Vagina (tissue), 2 donors: ENCODE measurements around the gene GABBR1. TPM values are rescaled to one million over a fixed set of nuclear protein-coding genes. Genes with fewer than 3 reads are reported as not detected.

Source experiments
- DNase-seq, 2 donors: peaks; one replicate each; pipeline ENCODE4 v3.0.0-alpha.2; 2017; ENCODE audit errors: extremely low spot score in 2 of 2
- H3K27ac ChIP-seq: fragments of 200-600 bp; sonication (generic); one replicate; pipeline ENCODE4 v1.5.1; 2019
- H3K27me3 ChIP-seq: fragments of 200-600 bp; sonication (generic); one replicate; pipeline ENCODE4 v1.5.1; 2019
- H3K36me3 ChIP-seq, 2 donors: fragments of 200-600 bp; sonication (generic); one replicate each; pipeline ENCODE4 v1.5.1; 2017 to 2019
- H3K4me1 ChIP-seq: fragments of 200-600 bp; sonication (generic); one replicate; pipeline ENCODE4 v1.5.1; 2019
- H3K4me3 ChIP-seq, 2 donors: fragments of 200-600 bp; sonication (generic); 1 replicate in 1 of 2; 2 replicates in 1 of 2; pipeline ENCODE4 v1.5.1; 2016 to 2019
- H3K9me3 ChIP-seq: fragments of 200-600 bp; sonication (generic); one replicate; pipeline ENCODE4 v1.5.1; 2019
- POLR2A ChIP-seq, 2 donors: fragments of 450-650 bp; IDR thresholded peaks; one replicate each; pipeline ENCODE4 v1.6.1; 2017; ENCODE audit warnings: antibody characterized with exemption in 2 of 2, mild to moderate bottlenecking in 2 of 2, moderate library complexity in 2 of 2
- POLR2AphosphoS5 ChIP-seq, 2 donors: sonication (generic); formaldehyde crosslinking; IDR thresholded peaks; one replicate each; pipeline ENCODE4 v1.9.0; 2017; ENCODE audit warnings: antibody characterized with exemption in 2 of 2, mild to moderate bottlenecking in 2 of 2, low read depth in 1 of 2; ENCODE audit not compliant: insufficient read depth in 1 of 2
- intact Hi-C: fragments of 100-400 bp; cut with DNase I; formaldehyde crosslinking; loops from one replicate; pipeline ENCODE4 v1.15.1; 2023
- total RNA-seq: library from RNA; depleted of rRNA; stranded (reverse); fragments of >200 nt; gene quantifications from one replicate; pipeline ENCODE4 v1.2.3, GENCODE V29; 2016
- TF ChIP-seq, protein P1 (sequence below), 3 experiments: fragments of 450-650 bp in 2 of 3; fragments of 200-600 bp in 1 of 3; sonication (generic) in 1 of 3; IDR thresholded peaks; one replicate each; pipeline ENCODE4 v1.5.1; 2017 to 2019; ENCODE audit warnings: antibody characterized with exemption in 3 of 3, mild to moderate bottlenecking in 2 of 3, moderate library complexity in 2 of 3

Gene GABBR1
- total RNA-seq, 1 donor from 2014 or later, result 58.4 TPM

DNA sequence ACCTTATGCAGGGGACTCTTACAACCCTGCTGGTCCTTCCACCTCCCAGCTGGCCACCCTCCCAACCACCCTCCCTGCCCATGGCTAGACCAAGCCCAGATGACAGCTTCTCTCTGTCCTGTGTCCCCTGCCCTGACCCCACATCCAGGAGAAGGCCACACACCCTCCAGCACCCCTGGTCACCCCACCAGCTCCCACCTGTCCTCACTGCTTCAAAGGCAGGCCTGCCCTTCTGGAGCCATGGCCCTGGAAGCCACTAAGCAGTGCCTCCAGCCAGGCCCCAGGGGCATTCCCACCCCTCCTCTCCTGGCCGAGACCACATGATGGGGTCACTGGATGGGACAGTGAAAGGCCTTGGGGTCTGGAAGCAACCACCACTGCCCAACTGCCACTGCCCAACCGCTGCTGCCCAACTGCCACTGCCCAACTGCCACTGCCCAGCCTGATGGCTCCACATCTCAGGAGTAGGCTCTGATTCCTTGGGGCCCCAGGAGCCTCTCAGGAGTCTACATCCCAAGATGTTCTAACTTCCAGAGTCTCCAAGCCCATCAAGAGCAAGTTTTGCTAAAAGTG is 103.9 kb downstream of the GABBR1 start:
- peak in 1 of 2 donors; percentile 94 for DNase-seq
- H3K27ac ChIP-seq, result no peak overlapping the region
- no peaks in the 10 kb centered on the region for H3K36me3 ChIP-seq
- no peaks in the 10 kb centered on the region for H3K27me3 ChIP-seq
- H3K9me3 ChIP-seq, result no peaks in the 10 kb centered on the region
- TF ChIP-seq, protein P1, sequence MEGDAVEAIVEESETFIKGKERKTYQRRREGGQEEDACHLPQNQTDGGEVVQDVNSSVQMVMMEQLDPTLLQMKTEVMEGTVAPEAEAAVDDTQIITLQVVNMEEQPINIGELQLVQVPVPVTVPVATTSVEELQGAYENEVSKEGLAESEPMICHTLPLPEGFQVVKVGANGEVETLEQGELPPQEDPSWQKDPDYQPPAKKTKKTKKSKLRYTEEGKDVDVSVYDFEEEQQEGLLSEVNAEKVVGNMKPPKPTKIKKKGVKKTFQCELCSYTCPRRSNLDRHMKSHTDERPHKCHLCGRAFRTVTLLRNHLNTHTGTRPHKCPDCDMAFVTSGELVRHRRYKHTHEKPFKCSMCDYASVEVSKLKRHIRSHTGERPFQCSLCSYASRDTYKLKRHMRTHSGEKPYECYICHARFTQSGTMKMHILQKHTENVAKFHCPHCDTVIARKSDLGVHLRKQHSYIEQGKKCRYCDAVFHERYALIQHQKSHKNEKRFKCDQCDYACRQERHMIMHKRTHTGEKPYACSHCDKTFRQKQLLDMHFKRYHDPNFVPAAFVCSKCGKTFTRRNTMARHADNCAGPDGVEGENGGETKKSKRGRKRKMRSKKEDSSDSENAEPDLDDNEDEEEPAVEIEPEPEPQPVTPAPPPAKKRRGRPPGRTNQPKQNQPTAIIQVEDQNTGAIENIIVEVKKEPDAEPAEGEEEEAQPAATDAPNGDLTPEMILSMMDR (IDR thresholded peaks at IDR 0.05), result no peak
- TF ChIP-seq POLR2A (IDR thresholded peaks at IDR 0.05) (no peak), POLR2AphosphoS5 (IDR thresholded peaks at IDR 0.05; ENCODE audit: insufficient read depth in 1 of 2, low read depth in 1 of 2) (no peak)
- H3K4me3 ChIP-seq, result no peak overlapping the region
- intact Hi-C loops, result no loop called here
- H3K4me1 ChIP-seq, result no peaks in the 10 kb centered on the region

DNA sequence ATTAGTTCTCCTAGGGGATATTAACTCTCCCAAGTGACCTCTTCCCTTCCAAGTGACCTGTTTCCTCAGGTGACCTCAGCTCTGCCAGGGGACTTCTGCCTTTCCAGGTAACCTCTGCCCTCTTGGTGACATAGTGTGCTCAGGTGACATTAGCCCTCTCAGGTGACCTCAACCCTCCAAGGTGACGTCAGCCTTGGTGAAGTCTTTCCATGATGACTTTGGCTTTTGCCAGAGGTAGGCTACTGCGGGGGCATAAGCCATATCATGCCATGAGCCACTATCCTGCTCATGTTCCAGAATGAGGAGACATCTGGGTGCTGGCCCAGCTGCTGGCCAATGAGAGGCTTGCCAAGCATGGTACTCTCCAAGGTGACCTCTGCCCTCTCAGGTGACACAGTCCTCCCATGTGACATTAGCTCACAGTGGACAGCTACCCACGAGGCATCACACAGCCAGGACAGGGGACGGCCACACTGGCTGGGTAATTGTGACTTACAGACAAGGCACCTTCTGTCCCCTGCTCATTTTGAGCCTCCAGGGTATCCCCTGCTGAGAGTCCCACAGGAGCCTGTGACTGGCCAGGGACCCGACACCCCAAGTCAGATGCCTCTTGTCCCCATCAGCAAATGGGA is 104.6 kb downstream of the GABBR1 start:
- Histone ChIP-seq H3K4me3 (no peak overlapping the region), H3K9me3 (no peaks in the 10 kb centered on the region), H3K27me3 (no peaks in the 10 kb centered on the region), H3K36me3 (no peaks in the 10 kb centered on the region), H3K4me1 (no peaks in the 10 kb centered on the region), H3K27ac (no peak overlapping the region)
- peak; percentile 81 to 90 for DNase-seq
- intact Hi-C loops, result no loop called here
- no peak for TF ChIP-seq POLR2AphosphoS5 (IDR thresholded peaks at IDR 0.05; ENCODE audit: insufficient read depth in 1 of 2, low read depth in 1 of 2)
- TF ChIP-seq, protein P1 (IDR thresholded peaks at IDR 0.05), result no peak
- TF ChIP-seq POLR2A (IDR thresholded peaks at IDR 0.05), result no peak

GRCh38 chr6:29527564-29527963 is 105.4 kb downstream of the GABBR1 start:
- no peak overlapping the region for H3K27ac ChIP-seq
- intact Hi-C loops, result no loop called here
- no peaks in the 10 kb centered on the region for H3K27me3 ChIP-seq
- H3K9me3 ChIP-seq, result no peaks in the 10 kb centered on the region
- H3K36me3 ChIP-seq, result no peaks in the 10 kb centered on the region
- TF ChIP-seq POLR2AphosphoS5 (IDR thresholded peaks at IDR 0.05; ENCODE audit: insufficient read depth in 1 of 2, low read depth in 1 of 2) (no peak), POLR2A (IDR thresholded peaks at IDR 0.05) (no peak)
- TF ChIP-seq, protein P1 (IDR thresholded peaks at IDR 0.05), result no peak
- DNase-seq, result peak; percentile 52 to 58
- H3K4me1 ChIP-seq, result no peaks in the 10 kb centered on the region
- H3K4me3 ChIP-seq, result no peak overlapping the region

DNA sequence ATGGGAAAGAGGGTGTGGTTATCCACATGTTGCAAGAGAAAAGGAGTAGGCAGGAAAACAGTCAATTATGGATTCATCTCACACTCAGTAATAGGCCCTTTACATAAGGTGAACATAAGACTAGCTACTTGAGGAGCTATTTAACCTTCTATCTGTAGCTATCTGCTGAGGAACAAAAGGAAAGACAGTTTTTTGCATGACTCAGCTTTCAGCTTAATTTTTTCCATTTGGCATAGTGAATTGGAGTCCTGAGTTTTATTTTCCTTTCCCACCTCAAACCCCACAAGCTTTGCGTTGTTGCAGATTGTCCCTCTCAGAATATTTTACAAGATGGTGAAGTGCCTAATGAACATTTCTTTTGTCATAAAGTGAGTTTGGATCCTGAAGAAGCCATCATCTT is 105.9 kb downstream of the GABBR1 start:
- DNase-seq, result no peak
- H3K4me3 ChIP-seq, result no peak overlapping the region
- H3K27me3 ChIP-seq, result no peaks in the 10 kb centered on the region
- TF ChIP-seq POLR2A (IDR thresholded peaks at IDR 0.05) (no peak), POLR2AphosphoS5 (IDR thresholded peaks at IDR 0.05; ENCODE audit: insufficient read depth in 1 of 2, low read depth in 1 of 2) (no peak)
- TF ChIP-seq, protein P1 (IDR thresholded peaks at IDR 0.05), result no peak
- H3K9me3 ChIP-seq, result no peaks in the 10 kb centered on the region
- H3K27ac ChIP-seq, result no peak overlapping the region
- H3K4me1 ChIP-seq, result no peaks in the 10 kb centered on the region
- intact Hi-C loops, result no loop called here
- no peaks in the 10 kb centered on the region for H3K36me3 ChIP-seq

GRCh38 chr6:29525311-29525639 is 107.7 kb downstream of the GABBR1 start:
- intact Hi-C loops, result no loop called here
- DNase-seq, result no peak
- H3K4me1 ChIP-seq, result no peaks in the 10 kb centered on the region
- H3K36me3 ChIP-seq, result no peaks in the 10 kb centered on the region
- no peaks in the 10 kb centered on the region for H3K9me3 ChIP-seq
- no peak overlapping the region for H3K27ac ChIP-seq
- no peak overlapping the region for H3K4me3 ChIP-seq
- TF ChIP-seq POLR2A (IDR thresholded peaks at IDR 0.05), result no peak
- TF ChIP-seq, protein P1 (IDR thresholded peaks at IDR 0.05), result no peak
- TF ChIP-seq POLR2AphosphoS5 (IDR thresholded peaks at IDR 0.05; ENCODE audit: insufficient read depth in 1 of 2, low read depth in 1 of 2), result no peak
- H3K27me3 ChIP-seq, result no peaks in the 10 kb centered on the region
